ENCODE data around the gene NECAB3.

- TF ChIP-seq, protein P1, sequence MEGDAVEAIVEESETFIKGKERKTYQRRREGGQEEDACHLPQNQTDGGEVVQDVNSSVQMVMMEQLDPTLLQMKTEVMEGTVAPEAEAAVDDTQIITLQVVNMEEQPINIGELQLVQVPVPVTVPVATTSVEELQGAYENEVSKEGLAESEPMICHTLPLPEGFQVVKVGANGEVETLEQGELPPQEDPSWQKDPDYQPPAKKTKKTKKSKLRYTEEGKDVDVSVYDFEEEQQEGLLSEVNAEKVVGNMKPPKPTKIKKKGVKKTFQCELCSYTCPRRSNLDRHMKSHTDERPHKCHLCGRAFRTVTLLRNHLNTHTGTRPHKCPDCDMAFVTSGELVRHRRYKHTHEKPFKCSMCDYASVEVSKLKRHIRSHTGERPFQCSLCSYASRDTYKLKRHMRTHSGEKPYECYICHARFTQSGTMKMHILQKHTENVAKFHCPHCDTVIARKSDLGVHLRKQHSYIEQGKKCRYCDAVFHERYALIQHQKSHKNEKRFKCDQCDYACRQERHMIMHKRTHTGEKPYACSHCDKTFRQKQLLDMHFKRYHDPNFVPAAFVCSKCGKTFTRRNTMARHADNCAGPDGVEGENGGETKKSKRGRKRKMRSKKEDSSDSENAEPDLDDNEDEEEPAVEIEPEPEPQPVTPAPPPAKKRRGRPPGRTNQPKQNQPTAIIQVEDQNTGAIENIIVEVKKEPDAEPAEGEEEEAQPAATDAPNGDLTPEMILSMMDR (IDR thresholded peaks at IDR 0.05): no peak
- TF ChIP-seq RCOR1 (IDR thresholded peaks at IDR 0.05; ENCODE audit: low read length) (no peak), FOXM1 (IDR thresholded peaks at IDR 0.05; ENCODE audit: low read depth) (no peak), USF2 (IDR thresholded peaks at IDR 0.05; ENCODE audit: borderline replicate concordance, low read depth, low read length) (no peak), SMC3 (IDR thresholded peaks at IDR 0.05; ENCODE audit: low read depth, low read length) (no peak), POLR2AphosphoS5 (IDR thresholded peaks at IDR 0.05; ENCODE audit: low read depth, low read length) (no peak), SIN3A (IDR thresholded peaks at IDR 0.05; ENCODE audit: borderline replicate concordance, low read depth, low read length) (no peak), MEF2A (IDR thresholded peaks at IDR 0.05; ENCODE audit: borderline replicate concordance, low read depth) (no peak), GABPA (IDR thresholded peaks at IDR 0.05; ENCODE audit: low read depth) (no peak)
- TF ChIP-seq, protein P2, sequence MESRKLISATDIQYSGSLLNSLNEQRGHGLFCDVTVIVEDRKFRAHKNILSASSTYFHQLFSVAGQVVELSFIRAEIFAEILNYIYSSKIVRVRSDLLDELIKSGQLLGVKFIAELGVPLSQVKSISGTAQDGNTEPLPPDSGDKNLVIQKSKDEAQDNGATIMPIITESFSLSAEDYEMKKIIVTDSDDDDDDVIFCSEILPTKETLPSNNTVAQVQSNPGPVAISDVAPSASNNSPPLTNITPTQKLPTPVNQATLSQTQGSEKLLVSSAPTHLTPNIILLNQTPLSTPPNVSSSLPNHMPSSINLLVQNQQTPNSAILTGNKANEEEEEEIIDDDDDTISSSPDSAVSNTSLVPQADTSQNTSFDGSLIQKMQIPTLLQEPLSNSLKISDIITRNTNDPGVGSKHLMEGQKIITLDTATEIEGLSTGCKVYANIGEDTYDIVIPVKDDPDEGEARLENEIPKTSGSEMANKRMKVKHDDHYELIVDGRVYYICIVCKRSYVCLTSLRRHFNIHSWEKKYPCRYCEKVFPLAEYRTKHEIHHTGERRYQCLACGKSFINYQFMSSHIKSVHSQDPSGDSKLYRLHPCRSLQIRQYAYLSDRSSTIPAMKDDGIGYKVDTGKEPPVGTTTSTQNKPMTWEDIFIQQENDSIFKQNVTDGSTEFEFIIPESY (IDR thresholded peaks at IDR 0.05; ENCODE audit: borderline replicate concordance, low read depth): no peak
- TF ChIP-seq, protein P3, sequence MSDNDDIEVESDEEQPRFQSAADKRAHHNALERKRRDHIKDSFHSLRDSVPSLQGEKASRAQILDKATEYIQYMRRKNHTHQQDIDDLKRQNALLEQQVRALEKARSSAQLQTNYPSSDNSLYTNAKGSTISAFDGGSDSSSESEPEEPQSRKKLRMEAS (IDR thresholded peaks at IDR 0.05; ENCODE audit: low read depth): no peak
Measured at GRCh38 chr20:33662172-33662571, 12.1 kb downstream of the NECAB3 start, which contains the start of gene C20orf144.
